ENCODE data around the gene AAR2.

Gene AAR2

GRCh38 chr20:36285746-36286447 lies 49.6 kb downstream of the AAR2 start:
- no peak for DNase-seq

- DNase-seq: no peak
These were observed 61.4 kb downstream of the AAR2 start for GRCh38 chr20:36297656-36298055.

GRCh38 chr20:36298061-36298460 lies 61.8 kb downstream of the AAR2 start:
- DNase-seq: no peak

- DNase-seq: no peak
These were observed 62.6 kb downstream of the AAR2 start for GRCh38 chr20:36298795-36299339.

- no peak for DNase-seq
These were observed 63.2 kb downstream of the AAR2 start for GRCh38 chr20:36299459-36299858.

GRCh38 chr20:36301359-36302119 lies 65.3 kb downstream of the AAR2 start:
- DNase-seq: no peak

- DNase-seq: no peak
These were observed 66.8 kb downstream of the AAR2 start for GRCh38 chr20:36303020-36303595.

- DNase-seq: no peak
These were observed 67.6 kb downstream of the AAR2 start for GRCh38 chr20:36303831-36304230.

GRCh38 chr20:36304786-36305495 lies 68.7 kb downstream of the AAR2 start:
- DNase-seq: no peak

- no peak for DNase-seq
These were observed 69.6 kb downstream of the AAR2 start, which contains the start of gene DLGAP4 for GRCh38 chr20:36305602-36306551. TSS of gene DLGAP4 (plus strand) at chr20:36306339. CDS start at chr20:36431718, 125,379 bp downstream.
